H1 (cell line): ENCODE measurements around the gene SLC35F3. TPM values are rescaled to one million over a fixed set of nuclear protein-coding genes. Genes with fewer than 3 reads are reported as not detected.

Experiments used
- CTCF ChIA-PET: fragments of 300-600 bp; sonication (Branson Sonifier 250); formaldehyde crosslinking; loops from one replicate; lab custom pipeline; 2021; ENCODE audit not compliant: partially characterized antibody; lab: Charles Lee
- POLR2A ChIA-PET: fragments of 300-600 bp; sonication (Branson Sonifier 250); formaldehyde crosslinking; loops from one replicate; lab custom pipeline; 2021; ENCODE audit warnings: inconsistent platforms; ENCODE audit not compliant: partially characterized antibody; lab: Charles Lee
- DNase-seq, 2 experiments: peaks; one replicate each; pipeline versions ENCODE4 v3.0.0 to v3.0.0-alpha.2; 2010 to 2022; ENCODE audit warnings: low spot score in 2 of 2, low read depth in 1 of 2, mixed read lengths in 1 of 2
- FAIRE-seq: peaks from 2 replicates; lab custom pipeline; 2011; peaks lifted over from hg19 to GRCh38; lab: Jason Lieb, UNC
- H2AFZ ChIP-seq: 2 replicates; pipeline ENCODE4 v1.8.1; 2012; ENCODE audit warnings: low read length, inconsistent platforms
- H2AK5ac ChIP-seq: 2 replicates; pipeline ENCODE4 v1.6.1; 2013; ENCODE audit warnings: low read depth, low read length
- H2BK120ac ChIP-seq: replicated peaks from 2 replicates; pipeline ENCODE3; 2013; ENCODE audit warnings: low read depth, low read length, inconsistent platforms
- H2BK12ac ChIP-seq: 2 replicates; pipeline ENCODE4 v1.6.1; 2013; ENCODE audit warnings: low read depth, low read length
- H2BK15ac ChIP-seq: 2 replicates; pipeline ENCODE4 v1.6.1; 2013; ENCODE audit warnings: low read length
- H2BK20ac ChIP-seq: 2 replicates; pipeline ENCODE4 v1.6.1; 2013; ENCODE audit warnings: low read length
- H2BK5ac ChIP-seq: 2 replicates; pipeline ENCODE4 v1.6.1; 2013; ENCODE audit warnings: low read depth, low read length
- H3K14ac ChIP-seq: 2 replicates; pipeline ENCODE4 v1.6.1; 2013; ENCODE audit warnings: inconsistent platforms; ENCODE audit not compliant: insufficient read length
- H3K18ac ChIP-seq: 2 replicates; pipeline ENCODE4 v1.6.1; 2013; ENCODE audit warnings: low read length; ENCODE audit errors: extremely low read depth
- H3K23ac ChIP-seq: 2 replicates; pipeline ENCODE4 v1.6.1; 2013; ENCODE audit warnings: inconsistent platforms; ENCODE audit not compliant: insufficient read length
- H3K23me2 ChIP-seq: 2 replicates; pipeline ENCODE4 v1.6.1; 2013; ENCODE audit warnings: low read depth, low read length
- H3K27ac ChIP-seq: 2 replicates; pipeline ENCODE4 v1.6.1; 2011; ENCODE audit warnings: low read depth, low read length, inconsistent platforms
- H3K27me3 ChIP-seq, 4 experiments: replicated peaks in 1 of 4; 1 replicate in 1 of 4; 2 replicates in 3 of 4; pipeline versions ENCODE4 v1.6.1 to v1.8.1; 2011 to 2013; ENCODE audit warnings: low read length in 3 of 4, mild to moderate bottlenecking in 3 of 4, inconsistent platforms in 2 of 4, mixed read lengths in 2 of 4, moderate library complexity in 1 of 4; ENCODE audit not compliant: control insufficient read depth in 3 of 4, insufficient read depth in 3 of 4; ENCODE audit errors: extremely low read depth in 1 of 4
- H3K36me3 ChIP-seq, 4 experiments: 2 replicates each; pipeline versions ENCODE4 v1.6.1 to v1.8.1; 2011 to 2013; ENCODE audit warnings: mild to moderate bottlenecking in 4 of 4, low read length in 3 of 4, moderate library complexity in 2 of 4, control low read depth in 1 of 4, inconsistent platforms in 1 of 4; ENCODE audit not compliant: insufficient read depth in 4 of 4, control insufficient read depth in 2 of 4
- H3K4ac ChIP-seq: replicated peaks from 2 replicates; pipeline ENCODE3; 2013; ENCODE audit warnings: low read length, low read depth, mixed read lengths, inconsistent platforms; ENCODE audit not compliant: insufficient read length
- H3K4me1 ChIP-seq, 4 experiments: replicated peaks in 1 of 4; 1 replicate in 1 of 4; 2 replicates in 3 of 4; pipeline versions ENCODE4 v1.6.1 to v1.8.1; 2011 to 2013; ENCODE audit warnings: low read length in 3 of 4, inconsistent platforms in 2 of 4, mixed read lengths in 1 of 4; ENCODE audit not compliant: insufficient read depth in 4 of 4, control insufficient read depth in 3 of 4
- H3K4me2 ChIP-seq, 2 experiments: 2 replicates each; pipeline versions ENCODE4 v1.6.1 to v1.8.1; 2011 to 2013; ENCODE audit warnings: low read depth in 2 of 2, low read length in 2 of 2, control low read depth in 1 of 2, inconsistent platforms in 1 of 2, mild to moderate bottlenecking in 1 of 2; ENCODE audit not compliant: insufficient read depth in 1 of 2
- H3K4me3 ChIP-seq, 4 experiments: fragments of 200-600, 300-600 bp in 1 of 4; sonication (generic), shearing (Covaris generic), sonication (Bioruptor Twin) in 1 of 4; 2 replicates each; pipeline versions ENCODE4 v1.5.1 to v1.8.1; 2011 to 2016; ENCODE audit warnings: low read length in 4 of 4, low read depth in 3 of 4, control low read depth in 2 of 4, inconsistent platforms in 2 of 4, mild to moderate bottlenecking in 2 of 4, mixed read lengths in 1 of 4, moderate library complexity in 1 of 4; ENCODE audit not compliant: insufficient read depth in 2 of 4; ENCODE audit errors: extremely low read depth in 1 of 4
- H3K56ac ChIP-seq: replicated peaks from 2 replicates; pipeline ENCODE3; 2013; ENCODE audit warnings: low read depth, mild to moderate bottlenecking, mixed read lengths, low read length, inconsistent platforms; ENCODE audit not compliant: insufficient read length
- H3K79me1 ChIP-seq: 2 replicates; pipeline ENCODE4 v1.6.1; 2013; ENCODE audit warnings: low read depth, low read length, control low read depth
- H3K79me2 ChIP-seq, 2 experiments: 2 replicates each; pipeline versions ENCODE4 v1.6.1 to v1.8.1; 2012 to 2013; ENCODE audit warnings: low read length in 2 of 2, mild to moderate bottlenecking in 2 of 2, inconsistent platforms in 1 of 2; ENCODE audit not compliant: insufficient read depth in 2 of 2, control insufficient read depth in 1 of 2
- H3K9ac ChIP-seq, 4 experiments: replicated peaks in 1 of 4; 1 replicate in 1 of 4; 2 replicates in 3 of 4; pipeline versions ENCODE4 v1.6.1 to v1.8.1; 2011 to 2013; ENCODE audit warnings: low read depth in 3 of 4, low read length in 3 of 4, control low read depth in 2 of 4, mild to moderate bottlenecking in 2 of 4, moderate library complexity in 2 of 4, inconsistent platforms in 1 of 4; ENCODE audit errors: extremely low read depth in 1 of 4
- H3K9me3 ChIP-seq, 2 experiments: 2 replicates each; pipeline versions ENCODE4 v1.6.1 to v1.8.1; 2012 to 2013; ENCODE audit warnings: mild to moderate bottlenecking in 2 of 2, moderate library complexity in 2 of 2, control low read depth in 1 of 2, inconsistent platforms in 1 of 2, low read depth in 1 of 2, low read length in 1 of 2, mixed read lengths in 1 of 2; ENCODE audit not compliant: insufficient read depth in 2 of 2
- H4K20me1 ChIP-seq, 2 experiments: replicated peaks in 1 of 2; 2 replicates each; pipeline versions ENCODE3 to v1.8.1; 2011 to 2013; ENCODE audit warnings: inconsistent platforms in 2 of 2, low read length in 2 of 2, mild to moderate bottlenecking in 1 of 2; ENCODE audit not compliant: insufficient read depth in 2 of 2, control insufficient read depth in 1 of 2
- H4K5ac ChIP-seq: 2 replicates; pipeline ENCODE4 v1.6.1; 2013; ENCODE audit warnings: low read length, low read depth, mixed read lengths, inconsistent platforms; ENCODE audit not compliant: insufficient read length
- H4K8ac ChIP-seq: 2 replicates; pipeline ENCODE4 v1.8.0; 2013; ENCODE audit warnings: mild to moderate bottlenecking, moderate library complexity, low read length, inconsistent platforms; ENCODE audit not compliant: insufficient read depth; ENCODE audit errors: extremely low read depth
- H4K91ac ChIP-seq: replicated peaks from 2 replicates; pipeline ENCODE3; 2013; ENCODE audit warnings: low read length, mixed read lengths, inconsistent platforms; ENCODE audit not compliant: insufficient read length
- WGBS, 2 experiments: shearing (Covaris generic) in 1 of 2; methylation state at CpG; one replicate each; pipeline versions ENCODE4 v1.1.6 to v1.1.7; 2013 to 2015; ENCODE audit warnings: low lambda C conversion rate in 2 of 2, mixed read lengths in 2 of 2, inconsistent platforms in 1 of 2, low coverage in 1 of 2, missing lambda C conversion rate in 1 of 2; ENCODE audit not compliant: insufficient replicate concordance in 2 of 2, insufficient coverage in 1 of 2, insufficient read length in 1 of 2; ENCODE audit errors: extremely low coverage in 1 of 2, missing lambda C conversion rate in 1 of 2; 5-methylcytosine and 5-hydroxymethylcytosine counted together
- polyA plus RNA-seq, 7 experiments: library from polyadenylated mRNA; depleted of rRNA in 3 of 7; stranded (reverse) in 5 of 7; unstranded in 2 of 7; fragments of >200 nt in 5 of 7; fragments of 200-250 nt in 2 of 7; gene quantifications; 1 replicate in 5 of 7; 2 replicates in 1 of 7; 4 replicates in 1 of 7; pipeline versions ENCODE4 v1.2.1 to v1.2.3, GENCODE V29; 2011 to 2013; ENCODE audit warnings: missing spikeins in 2 of 7, mixed read lengths in 2 of 7
- total RNA-seq: library from RNA; stranded (reverse); fragmentation: NEBNext Ultra II Directional; extraction: Animal tissue kit (Norgen Biotek cat#: 25700); gene quantifications from 2 replicates; pipeline ENCODE4 v1.2.1, GENCODE V29; 2021

The SLC35F3 gene
- total and polyA plus RNA-seq, 2 of the 8 experiments (the other 6 are each of a cell fraction or from before 2014, with no cell fraction given), result 0.78 to 1.2 TPM

DNA sequence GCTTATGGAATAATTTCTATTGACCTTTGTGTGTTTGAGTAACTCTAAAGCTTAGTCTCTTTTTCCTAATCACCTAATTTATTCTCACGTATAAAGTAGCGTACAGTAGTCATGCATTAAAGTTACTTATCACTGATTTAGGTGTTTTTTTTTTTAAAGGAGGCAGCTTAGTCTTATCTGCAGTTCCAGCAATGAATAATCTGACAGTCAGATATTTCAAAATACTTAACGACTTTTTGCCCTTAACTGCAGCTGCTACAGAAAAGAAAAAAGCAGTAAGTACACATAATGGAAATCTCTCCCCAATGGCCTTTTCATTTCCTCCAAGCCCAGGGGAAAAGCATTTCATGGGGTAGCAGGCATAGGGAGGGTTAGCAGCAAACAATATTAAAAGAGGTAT is 54.6 kb downstream of the SLC35F3 start:
- H3K14ac ChIP-seq, result no peak overlapping the region
- ChIA-PET POLR2A (no interaction called here), CTCF (interaction anchor here (0.6 to 1.5 kb wide), 5 partner anchors 10 to 300 kb away, joined by 3 to 5 read pairs (median 4); no protein-coding TSS in a partner anchor)
- no peak overlapping the region for H3K4me2 ChIP-seq
- no peaks in the 10 kb centered on the region for H3K79me1 ChIP-seq
- H2BK12ac ChIP-seq, result no peak overlapping the region
- H3K23me2 ChIP-seq, result no peaks in the 10 kb centered on the region
- no peaks in the 10 kb centered on the region; a peak in 1 of 8 replicates for H3K36me3 ChIP-seq
- no peaks in the 10 kb centered on the region for H3K27me3 ChIP-seq
- H3K27ac ChIP-seq, result no peak overlapping the region
- H2AFZ ChIP-seq, result no peak overlapping the region
- H3K56ac ChIP-seq, result no peak overlapping the region
- no peak overlapping the region for H3K9ac ChIP-seq
- no peaks in the 10 kb centered on the region for H4K20me1 ChIP-seq
- H2BK5ac ChIP-seq, result no peak overlapping the region
- no peaks in the 10 kb centered on the region for H3K79me2 ChIP-seq
- H4K8ac ChIP-seq, result no peak overlapping the region
- no peak overlapping the region for H2BK120ac ChIP-seq
- no peak for DNase-seq
- H3K18ac ChIP-seq, result no peak overlapping the region
- H4K91ac ChIP-seq, result no peak overlapping the region
- H3K4ac ChIP-seq, result no peak overlapping the region
- H3K4me1 ChIP-seq, result peaks cover 0 to 3% (median under 1%) of the 10 kb centered on the region in 4 experiments; a peak in 2 of 7 replicates
- no peak overlapping the region for H2AK5ac ChIP-seq
- FAIRE-seq, result no peak
- no peak overlapping the region for H3K23ac ChIP-seq
- H3K4me3 ChIP-seq, result no peak overlapping the region
- no peak overlapping the region for H4K5ac ChIP-seq
- 94% methylated on average over 3 of the region's 3 CpGs; no CpG with 5 or more reads in 1 of the 2 experiments for whole genome bisulfite sequencing, 2 experiments
- no peaks in the 10 kb centered on the region for H3K9me3 ChIP-seq
- no peak overlapping the region for H2BK20ac ChIP-seq
- H2BK15ac ChIP-seq, result no peak overlapping the region
